HG03439 (cell line): ENCODE measurements around the gene MAGI2.

Experiments
- ATAC-seq: cut with Tn5 transposase; IDR thresholded peaks from one replicate; pipeline ENCODE4 v1.9.1; 2021; ENCODE audit warnings: mild to moderate bottlenecking, moderate library complexity; ENCODE audit not compliant: unreplicated experiment

The MAGI2 gene

GRCh38 chr7:78134256-78134655, 1319.2 kb downstream of the MAGI2 start:
- ATAC-seq: no peak

DNA sequence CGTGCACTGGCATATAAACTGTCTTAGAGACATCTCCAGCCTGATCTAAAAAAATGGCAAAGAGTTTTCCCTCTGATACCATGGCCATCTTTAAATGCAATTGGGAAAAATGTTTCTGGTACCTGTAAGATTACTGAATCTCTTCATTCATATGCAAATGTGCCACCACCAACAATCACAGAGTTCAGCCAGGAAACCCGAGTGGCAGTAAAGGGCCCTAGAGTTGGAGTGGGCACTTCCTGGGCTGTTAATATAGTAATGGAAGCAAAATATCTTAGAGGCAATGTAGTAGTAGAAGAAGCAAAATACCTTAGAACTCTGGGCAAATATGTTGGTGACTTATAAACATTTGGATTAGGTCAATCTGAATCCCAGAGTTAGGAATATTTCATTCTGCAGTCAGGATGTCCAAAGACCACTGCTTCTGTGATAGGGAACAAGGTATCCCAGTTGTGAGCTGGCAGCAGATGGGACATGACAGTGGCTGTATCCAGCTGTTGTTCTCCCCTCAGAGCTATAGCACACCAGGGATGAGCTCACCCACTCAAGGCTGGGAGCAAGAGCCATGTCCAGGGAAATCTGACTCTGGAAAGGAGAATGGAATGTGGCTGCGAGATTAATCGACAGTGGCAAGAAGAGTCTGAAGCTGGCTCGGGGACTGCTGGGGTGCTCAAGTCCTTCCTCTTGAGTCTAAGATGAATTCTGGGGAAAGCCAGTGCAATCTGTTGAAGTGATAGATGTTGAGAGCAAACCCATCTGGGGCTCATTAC, 1322.8 kb downstream of the MAGI2 start:
- no peak for ATAC-seq

GRCh38 chr7:78129865-78130264, 1323.6 kb downstream of the MAGI2 start:
- no peak for ATAC-seq

DNA sequence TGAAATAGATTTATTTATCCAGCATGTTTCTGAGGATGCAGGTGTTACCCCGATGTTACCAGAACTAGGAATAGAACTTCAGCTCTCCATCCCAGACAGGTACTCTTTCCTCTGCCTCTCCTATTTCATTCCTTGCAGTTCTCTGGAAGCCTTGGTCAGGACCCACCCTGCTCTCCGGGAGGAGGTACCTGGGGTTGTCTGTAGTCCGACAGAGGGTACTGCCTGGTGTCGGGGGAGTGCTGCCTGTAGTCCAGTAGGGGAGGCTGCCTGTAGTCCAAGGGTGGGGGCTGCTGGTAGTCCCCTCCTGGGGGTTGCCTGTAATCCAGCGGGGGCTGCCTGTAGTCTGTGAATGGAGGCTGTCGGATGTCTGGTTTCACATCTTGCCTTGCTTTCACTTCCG, 1326.5 kb downstream of the MAGI2 start:
- no peak for ATAC-seq

- ATAC-seq: no peak
These were observed 1327.6 kb downstream of the MAGI2 start for GRCh38 chr7:78125884-78126283.

GRCh38 chr7:78124216-78124615, 1329.3 kb downstream of the MAGI2 start:
- no peak for ATAC-seq

GRCh38 chr7:78121888-78122287, 1331.6 kb downstream of the MAGI2 start:
- ATAC-seq: no peak

DNA sequence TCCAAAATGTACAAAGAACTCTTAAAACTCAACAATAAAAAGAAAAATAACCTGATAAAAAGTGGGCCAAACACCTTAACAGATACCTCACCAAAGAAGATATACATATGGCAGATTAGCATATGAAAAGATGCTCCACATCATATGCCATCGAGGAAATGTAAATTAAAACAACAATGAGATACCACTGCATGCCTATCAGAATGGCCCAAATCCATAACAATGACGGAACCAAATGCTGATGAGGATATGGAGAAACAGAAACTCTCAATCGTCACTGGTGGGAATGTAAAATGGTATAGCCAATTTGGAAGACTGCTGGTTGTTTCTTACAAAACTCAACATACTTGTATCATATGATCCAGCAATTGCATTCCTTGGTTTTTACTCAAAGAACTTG, 1335.0 kb downstream of the MAGI2 start:
- no peak for ATAC-seq

GRCh38 chr7:78115876-78116275, 1337.6 kb downstream of the MAGI2 start:
- ATAC-seq: no peak

GRCh38 chr7:78114993-78115392, 1338.5 kb downstream of the MAGI2 start:
- no peak for ATAC-seq

- no peak for ATAC-seq
These were observed 1341.0 kb downstream of the MAGI2 start for GRCh38 chr7:78112488-78112887.

DNA sequence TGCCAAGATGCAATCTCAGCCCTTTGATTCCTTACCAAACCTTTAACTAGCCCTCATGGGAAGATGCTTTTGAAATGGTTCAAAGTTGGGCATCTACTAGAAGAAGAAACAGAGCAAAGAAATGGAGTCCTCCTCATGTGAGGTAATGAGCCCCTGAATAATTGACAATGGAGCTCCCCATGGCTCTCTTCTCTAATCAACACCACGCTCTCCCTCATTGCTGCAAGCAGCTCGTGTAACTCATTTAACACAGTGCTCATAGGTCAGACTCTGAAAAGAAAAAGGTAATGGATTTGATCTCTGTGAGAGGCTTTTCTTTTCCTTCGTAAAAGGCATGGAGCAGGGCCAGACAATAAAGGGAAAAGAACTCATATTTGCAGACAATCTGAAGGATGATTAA, 1342.1 kb downstream of the MAGI2 start:
- ATAC-seq: no peak

DNA sequence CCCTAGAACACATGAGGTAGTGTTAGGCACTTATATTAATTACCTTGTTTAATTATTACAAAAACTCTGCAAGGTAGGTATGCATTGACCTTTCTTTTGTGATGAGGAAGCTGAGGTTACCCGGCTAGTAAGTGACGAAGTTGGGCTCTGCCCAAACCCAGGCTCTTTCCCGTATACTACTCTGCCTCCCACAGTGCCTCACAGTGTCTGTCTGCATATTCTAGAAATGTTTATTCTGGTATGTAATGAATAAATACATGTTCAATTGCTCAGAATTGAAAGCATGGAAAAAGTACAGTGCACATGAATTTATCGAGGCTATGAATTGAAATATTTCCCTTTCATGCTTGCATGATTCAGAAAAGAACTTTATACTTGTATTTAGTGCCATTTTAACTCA, 1350.0 kb downstream of the MAGI2 start:
- ATAC-seq: no peak

GRCh38 chr7:78101076-78101475, 1352.4 kb downstream of the MAGI2 start:
- no peak for ATAC-seq

DNA sequence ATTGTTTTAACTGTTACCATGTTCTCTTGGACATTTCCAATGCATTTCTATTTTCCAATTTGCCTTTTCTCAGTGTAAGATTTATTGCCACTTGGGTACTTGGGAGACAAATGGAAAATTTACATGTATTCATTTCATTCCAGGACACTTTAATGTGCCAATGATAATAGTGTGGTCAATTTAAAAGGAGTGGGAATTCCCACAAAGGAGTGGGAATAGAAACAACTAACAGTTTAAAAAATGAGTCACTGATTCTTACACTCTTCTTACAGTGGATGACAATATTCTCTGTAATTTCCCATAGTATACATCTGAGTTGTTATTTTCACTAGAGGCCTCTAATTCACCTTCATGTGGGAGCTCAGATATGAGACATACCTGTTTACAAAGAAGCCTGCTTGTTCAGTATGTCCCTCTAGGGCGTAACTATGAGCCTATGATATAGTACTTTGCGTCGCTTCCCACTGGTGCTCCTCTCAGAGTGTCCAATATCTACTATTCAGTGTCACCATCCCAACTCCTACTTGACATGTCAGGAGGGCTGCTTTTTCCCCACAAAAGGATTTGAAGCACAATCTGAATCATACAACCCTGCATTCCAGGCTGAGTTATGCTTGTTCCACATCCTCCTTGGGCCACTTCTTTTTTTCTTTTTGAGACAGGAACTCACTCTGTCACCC, 1353.6 kb downstream of the MAGI2 start:
- no peak for ATAC-seq

- no peak for ATAC-seq
These were observed 1357.9 kb downstream of the MAGI2 start for GRCh38 chr7:78095549-78095948.

GRCh38 chr7:78092331-78092730, 1361.1 kb downstream of the MAGI2 start:
- no peak for ATAC-seq

DNA sequence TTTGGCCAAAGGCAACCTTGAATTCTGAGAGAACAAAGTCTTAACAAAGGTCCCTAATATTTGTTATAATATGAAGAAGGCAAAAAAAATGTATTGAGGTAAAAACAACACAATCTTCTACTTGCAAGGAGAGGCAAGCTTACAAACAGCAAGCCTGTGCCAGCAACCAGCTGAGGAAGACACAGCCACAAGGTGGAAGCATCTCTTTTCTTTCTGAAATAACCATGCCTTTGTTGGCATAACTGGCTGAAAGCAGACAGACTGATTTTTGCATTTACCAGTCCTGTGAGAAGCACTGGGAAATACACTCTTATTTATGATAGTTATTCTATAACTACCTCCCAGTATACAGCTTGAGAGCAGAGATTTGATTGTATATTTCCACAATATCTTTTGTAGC, 1362.9 kb downstream of the MAGI2 start:
- no peak for ATAC-seq

DNA sequence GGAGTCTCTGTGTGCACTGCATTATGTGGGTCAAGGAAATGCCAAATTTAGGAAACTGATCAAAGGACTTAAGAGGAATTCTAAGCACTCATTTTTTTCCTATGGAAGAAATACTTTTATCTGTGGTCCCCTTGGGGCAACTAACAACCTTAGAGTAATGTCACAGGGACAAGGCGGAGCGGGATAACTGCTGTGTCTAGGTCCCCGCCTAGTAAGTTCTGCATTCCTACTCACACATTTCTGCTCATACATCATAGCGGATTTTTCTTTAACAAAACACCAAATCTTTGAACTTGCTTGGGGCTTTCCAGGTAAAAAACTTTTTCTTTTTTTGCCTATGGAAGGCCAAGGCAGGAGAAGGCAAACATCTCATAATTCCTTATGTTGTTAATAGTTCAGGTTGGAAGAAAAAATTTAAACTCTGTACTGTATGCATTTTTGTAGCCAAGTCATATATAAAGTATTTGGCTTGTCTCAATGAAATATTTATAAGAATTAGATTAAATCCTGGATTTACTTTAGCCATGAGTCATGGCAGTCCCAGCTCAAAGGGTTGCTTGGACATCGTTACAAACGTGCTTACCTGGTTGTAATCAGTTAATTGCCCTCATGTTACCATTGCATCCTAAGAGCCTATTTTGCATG, 1369.9 kb downstream of the MAGI2 start:
- no peak for ATAC-seq

DNA sequence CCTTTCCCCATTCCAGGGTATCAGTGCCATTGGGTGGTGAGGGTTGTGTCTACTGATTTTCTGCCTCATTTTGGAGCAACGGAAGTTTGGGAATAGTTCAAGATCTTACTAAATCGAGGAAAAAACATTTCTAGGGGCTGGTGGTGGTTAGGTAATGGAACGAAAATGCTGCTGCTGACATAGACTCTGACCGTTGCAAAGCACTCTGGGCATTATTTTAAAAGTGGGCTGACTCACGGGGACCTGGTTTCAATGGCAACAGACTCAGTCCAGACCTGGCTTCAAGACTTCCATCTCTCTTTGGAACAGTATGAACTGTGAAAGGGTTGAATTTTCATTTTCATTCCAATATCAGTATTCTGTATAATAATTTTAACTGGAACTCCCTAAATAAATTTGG, 1370.9 kb downstream of the MAGI2 start:
- no peak for ATAC-seq

GRCh38 chr7:78081888-78082287, 1371.6 kb downstream of the MAGI2 start:
- ATAC-seq: no peak

- no peak for ATAC-seq
These were observed 1372.1 kb downstream of the MAGI2 start for GRCh38 chr7:78081344-78081743.
